Endodermal cell (in vitro differentiated cells): ENCODE measurements around the gene KLHL15. TPM values are rescaled to one million over a fixed set of nuclear protein-coding genes. Genes with fewer than 3 reads are reported as not detected.

Experiments
- DNase-seq: peaks from one replicate; pipeline ENCODE4 v3.0.0-alpha.2; 2017
- H3K27ac ChIP-seq: 2 replicates; pipeline ENCODE4 v1.5.1; 2013; ENCODE audit warnings: mild to moderate bottlenecking, low read depth, low read length, moderate library complexity
- H3K27me3 ChIP-seq: 2 replicates; pipeline ENCODE4 v1.6.1; 2013; ENCODE audit warnings: mild to moderate bottlenecking, low read length, moderate library complexity; ENCODE audit not compliant: insufficient read depth, control insufficient read depth, poor library complexity, severe bottlenecking
- H3K36me3 ChIP-seq: 2 replicates; pipeline ENCODE4 v1.7.0; 2013; ENCODE audit warnings: mild to moderate bottlenecking, low read length, moderate library complexity; ENCODE audit not compliant: control insufficient read depth, insufficient read depth
- H3K4me1 ChIP-seq: one replicate; pipeline ENCODE4 v1.7.0; 2013; ENCODE audit warnings: low read length; ENCODE audit not compliant: control insufficient read depth, insufficient read depth
- H3K4me3 ChIP-seq: 2 replicates; pipeline ENCODE4 v1.5.1; 2013; ENCODE audit warnings: mild to moderate bottlenecking, low read length, moderate library complexity
- H3K9ac ChIP-seq: 2 replicates; pipeline ENCODE4 v1.6.1; 2013; ENCODE audit warnings: mild to moderate bottlenecking, low read length, moderate library complexity; ENCODE audit not compliant: poor library complexity, severe bottlenecking; ENCODE audit errors: extremely low read depth
- H3K9me3 ChIP-seq: 2 replicates; pipeline ENCODE4 v1.6.1; 2013; ENCODE audit warnings: mild to moderate bottlenecking, low read length, moderate library complexity; ENCODE audit not compliant: control insufficient read depth
- H3K27ac Mint-ChIP-seq: 2 replicates; pipeline ENCODE4 v1.8.0; 2020; ENCODE audit warnings: mixed read lengths
- H3K27me3 Mint-ChIP-seq: 2 replicates; pipeline ENCODE4 v1.8.0; 2021; ENCODE audit warnings: mild to moderate bottlenecking, mixed read lengths; ENCODE audit not compliant: insufficient read depth
- H3K36me3 Mint-ChIP-seq: 2 replicates; pipeline ENCODE4 v1.8.0; 2020; ENCODE audit warnings: low read depth, mixed read lengths
- H3K4me1 Mint-ChIP-seq: 2 replicates; pipeline ENCODE4 v1.8.0; 2020; ENCODE audit warnings: mixed read lengths
- H3K4me3 Mint-ChIP-seq: 2 replicates; pipeline ENCODE4 v1.8.0; 2020; ENCODE audit warnings: mild to moderate bottlenecking, moderate library complexity, mixed read lengths
- H3K9me3 Mint-ChIP-seq: 2 replicates; pipeline ENCODE4 v1.8.0; 2020; ENCODE audit warnings: mild to moderate bottlenecking, mixed read lengths
- CTCF ChIP-seq: fragments of 200-600 bp; sonication (generic); conservative IDR thresholded peaks from 2 replicates; pipeline ENCODE4 v1.5.0; 2021; ENCODE audit warnings: antibody characterized with exemption, mild to moderate bottlenecking
- WGBS, 2 experiments: methylation state at CpG; one replicate each; pipeline versions ENCODE4 v1.1.5 to v1.1.7; 2013; ENCODE audit warnings: missing lambda C conversion rate in 2 of 2, mixed read lengths in 1 of 2; ENCODE audit not compliant: insufficient coverage in 1 of 2, insufficient read length in 1 of 2; 5-methylcytosine and 5-hydroxymethylcytosine counted together
- total RNA-seq, 2 donors: library from RNA; stranded (reverse); fragmentation: NEBNext Ultra II Directional in 1 of 2; extraction: Animal tissue kit (Norgen Biotek cat#: 25700) in 1 of 2; gene quantifications; 2 replicates in 1 of 2; 3 replicates in 1 of 2; pipeline ENCODE4 v1.2.1, GENCODE V29; 2021

Gene KLHL15
- total RNA-seq, 2 donors from 2014 or later: 11.4 to 15.5 TPM

GRCh38 chrX:23952984-23953907 lies 73.7 kb downstream of the KLHL15 start:
- H3K27ac Mint-ChIP-seq: peak overlapping the region; percentile 56
- Histone ChIP-seq H3K27ac (no peak overlapping the region), H3K4me1 (no peaks in the 10 kb centered on the region), H3K9ac (no peak overlapping the region), H3K36me3 (no peaks in the 10 kb centered on the region), H3K27me3 (no peaks in the 10 kb centered on the region), H3K9me3 (no peaks in the 10 kb centered on the region), H3K4me3 (no peak overlapping the region)
- WGBS, 2 experiments: 44% methylated on average over 8 of the region's 9 CpGs; no CpG with 5 or more reads in 1 of the 2 experiments
- no peak overlapping the region for H3K4me3 Mint-ChIP-seq
- no peaks in the 10 kb centered on the region for H3K9me3 Mint-ChIP-seq
- peak; percentile 81 for DNase-seq
- H3K27me3 Mint-ChIP-seq: peaks cover 2% of the 10 kb centered on the region
- no peaks in the 10 kb centered on the region for H3K36me3 Mint-ChIP-seq
- peaks cover 16% of the 10 kb centered on the region for H3K4me1 Mint-ChIP-seq
- no peak for TF ChIP-seq CTCF

- Mint-ChIP-seq H3K4me1 (peaks cover 16% of the 10 kb centered on the region), H3K36me3 (no peaks in the 10 kb centered on the region), H3K27ac (no peak overlapping the region), H3K27me3 (peaks cover 2% of the 10 kb centered on the region), H3K9me3 (no peaks in the 10 kb centered on the region), H3K4me3 (no peak overlapping the region)
- WGBS, 2 experiments: 63% methylated on average over 2 of the region's 3 CpGs; no CpG with 5 or more reads in 1 of the 2 experiments
- Histone ChIP-seq H3K4me1 (no peaks in the 10 kb centered on the region), H3K9ac (no peak overlapping the region), H3K36me3 (no peaks in the 10 kb centered on the region), H3K27me3 (no peaks in the 10 kb centered on the region), H3K27ac (no peak overlapping the region), H3K9me3 (no peaks in the 10 kb centered on the region), H3K4me3 (no peak overlapping the region)
- no peak for DNase-seq
- no peak for TF ChIP-seq CTCF
These were observed 74.6 kb downstream of the KLHL15 start for GRCh38 chrX:23952391-23952790.

GRCh38 chrX:23945206-23945605 lies 81.8 kb downstream of the KLHL15 start:
- DNase-seq: no peak
- H3K36me3 Mint-ChIP-seq: no peaks in the 10 kb centered on the region
- H3K9me3 Mint-ChIP-seq: no peaks in the 10 kb centered on the region
- H3K36me3 ChIP-seq: no peaks in the 10 kb centered on the region
- WGBS, 2 experiments: 100% methylated on average over 1 of the region's 1 CpG; no CpG with 5 or more reads in 1 of the 2 experiments
- no peaks in the 10 kb centered on the region for H3K9me3 ChIP-seq
- no peak overlapping the region for H3K4me3 Mint-ChIP-seq
- H3K27ac ChIP-seq: no peak overlapping the region
- no peak overlapping the region for H3K9ac ChIP-seq
- peaks cover 5% of the 10 kb centered on the region for H3K4me1 Mint-ChIP-seq
- H3K27me3 Mint-ChIP-seq: no peaks in the 10 kb centered on the region
- no peaks in the 10 kb centered on the region for H3K4me1 ChIP-seq
- H3K27ac Mint-ChIP-seq: no peak overlapping the region
- no peak overlapping the region for H3K4me3 ChIP-seq
- no peak for TF ChIP-seq CTCF
- H3K27me3 ChIP-seq: no peaks in the 10 kb centered on the region
